GM19351 (cell line): ENCODE results near the gene INO80.

ENCODE experiments used
- ATAC-seq: cut with Tn5 transposase; IDR thresholded peaks from one replicate; pipeline ENCODE4 v1.9.1; 2021; ENCODE audit warnings: mild to moderate bottlenecking, moderate library complexity; ENCODE audit not compliant: unreplicated experiment

Gene INO80

GRCh38 chr15:40936234-40936708 is 179.8 kb downstream of the INO80 start:
- ATAC-seq = no peak

- ATAC-seq = no peak
Observed at GRCh38 chr15:40934457-40934856, 181.6 kb downstream of the INO80 start.

- no peak for ATAC-seq
Observed at GRCh38 chr15:40933517-40933902, 182.6 kb downstream of the INO80 start.

DNA sequence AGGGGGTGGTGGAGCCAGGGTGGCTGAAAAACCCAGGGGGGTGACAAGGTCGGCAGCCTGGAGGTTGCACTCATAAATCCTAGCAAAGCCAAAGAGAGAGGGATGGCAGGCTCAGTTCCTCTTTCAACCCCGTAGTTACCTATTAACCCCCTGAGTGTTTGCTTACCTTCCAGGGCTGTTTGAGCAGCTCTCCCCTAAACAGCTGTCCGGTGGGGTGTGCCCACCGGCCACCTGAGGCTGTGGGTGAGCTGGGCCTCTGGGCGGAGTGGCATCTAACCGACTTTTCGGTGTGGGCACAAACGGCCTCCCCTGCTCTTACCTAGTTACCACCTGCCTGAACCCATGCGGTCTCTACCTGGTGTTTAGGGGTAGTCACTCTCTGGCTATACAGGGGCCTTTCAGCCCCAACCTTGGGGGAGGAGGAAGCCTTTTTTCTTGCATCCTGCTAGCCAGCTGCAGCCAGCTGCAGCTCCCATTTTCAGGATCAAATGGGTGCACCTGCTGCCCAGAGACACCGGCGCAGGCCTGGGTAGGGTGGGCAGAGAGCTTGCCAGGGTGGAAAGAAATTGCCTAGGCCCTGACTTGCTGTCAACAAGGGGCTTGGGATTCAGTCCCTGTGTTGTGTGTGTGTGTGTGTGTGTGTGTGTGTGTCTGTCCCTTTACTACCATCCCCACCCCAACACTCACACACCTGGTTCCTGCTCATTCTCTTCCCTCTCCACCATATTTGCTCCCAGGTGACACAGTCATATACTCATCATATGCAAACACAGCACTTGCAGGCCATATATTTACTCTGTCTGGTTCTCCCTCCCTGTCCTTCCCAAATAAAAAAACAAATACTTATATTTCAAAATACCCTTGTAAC is 183.2 kb downstream of the INO80 start:
- no peak for ATAC-seq

DNA sequence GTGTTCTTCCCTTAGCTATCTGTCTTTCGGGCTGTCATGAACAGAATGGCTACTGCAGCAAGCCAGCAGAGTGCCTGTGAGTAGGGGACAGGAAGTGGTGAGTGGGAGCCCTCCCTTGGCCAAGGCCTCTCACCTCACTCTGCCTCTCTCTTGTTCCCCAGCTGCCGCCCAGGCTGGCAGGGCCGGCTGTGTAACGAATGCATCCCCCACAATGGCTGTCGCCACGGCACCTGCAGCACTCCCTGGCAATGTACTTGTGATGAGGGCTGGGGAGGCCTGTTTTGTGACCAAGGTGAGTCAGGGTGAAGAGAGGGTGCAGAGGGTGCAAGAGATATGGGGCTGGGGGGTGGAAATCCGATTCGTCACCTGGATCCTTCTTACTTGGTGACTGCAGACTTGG is 183.9 kb downstream of the INO80 start:
- no peak for ATAC-seq

- ATAC-seq = no peak
Observed at GRCh38 chr15:40931300-40932142, 184.6 kb downstream of the INO80 start.

DNA sequence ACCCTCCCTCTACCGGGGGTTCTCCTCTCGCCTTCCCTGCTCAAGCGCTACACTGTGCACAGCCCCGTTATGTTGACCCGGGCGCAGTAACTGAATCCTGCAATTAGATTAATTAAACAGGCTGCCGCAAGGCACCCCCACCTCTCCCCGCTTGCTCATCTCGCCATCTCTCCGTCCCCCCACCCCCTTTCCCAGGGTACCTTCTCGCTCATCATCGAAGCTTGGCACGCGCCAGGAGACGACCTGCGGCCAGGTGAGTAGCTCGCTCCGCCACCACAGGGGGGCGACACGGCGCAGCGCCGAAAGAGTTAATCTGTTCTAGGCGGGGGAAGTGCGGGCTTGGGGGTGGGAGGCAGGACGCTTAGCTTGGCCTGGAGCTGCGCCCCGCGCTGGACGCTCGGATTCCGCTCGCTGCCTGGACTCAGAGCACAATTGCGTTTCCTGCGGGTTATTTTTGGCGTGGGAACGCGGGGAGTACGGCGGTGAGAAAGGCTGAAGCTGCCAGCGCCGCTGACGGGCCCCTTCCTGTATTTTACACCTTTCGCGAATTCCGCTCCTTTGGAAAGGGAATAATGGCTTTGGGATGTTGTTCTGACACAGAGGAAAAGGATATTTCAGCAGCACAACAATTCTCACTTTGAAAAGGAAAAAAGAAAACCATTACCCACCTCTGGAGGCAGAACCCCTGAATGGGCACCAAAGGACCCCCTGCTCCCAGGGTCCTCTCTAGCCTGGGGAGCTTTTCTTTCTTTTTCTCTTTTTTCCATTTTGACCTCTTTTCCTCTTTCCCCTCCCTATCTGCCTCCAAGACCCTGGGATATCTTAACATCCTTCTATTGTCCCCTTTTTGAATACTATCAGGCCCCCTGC is 185.4 kb downstream of the INO80 start:
- no peak for ATAC-seq

DNA sequence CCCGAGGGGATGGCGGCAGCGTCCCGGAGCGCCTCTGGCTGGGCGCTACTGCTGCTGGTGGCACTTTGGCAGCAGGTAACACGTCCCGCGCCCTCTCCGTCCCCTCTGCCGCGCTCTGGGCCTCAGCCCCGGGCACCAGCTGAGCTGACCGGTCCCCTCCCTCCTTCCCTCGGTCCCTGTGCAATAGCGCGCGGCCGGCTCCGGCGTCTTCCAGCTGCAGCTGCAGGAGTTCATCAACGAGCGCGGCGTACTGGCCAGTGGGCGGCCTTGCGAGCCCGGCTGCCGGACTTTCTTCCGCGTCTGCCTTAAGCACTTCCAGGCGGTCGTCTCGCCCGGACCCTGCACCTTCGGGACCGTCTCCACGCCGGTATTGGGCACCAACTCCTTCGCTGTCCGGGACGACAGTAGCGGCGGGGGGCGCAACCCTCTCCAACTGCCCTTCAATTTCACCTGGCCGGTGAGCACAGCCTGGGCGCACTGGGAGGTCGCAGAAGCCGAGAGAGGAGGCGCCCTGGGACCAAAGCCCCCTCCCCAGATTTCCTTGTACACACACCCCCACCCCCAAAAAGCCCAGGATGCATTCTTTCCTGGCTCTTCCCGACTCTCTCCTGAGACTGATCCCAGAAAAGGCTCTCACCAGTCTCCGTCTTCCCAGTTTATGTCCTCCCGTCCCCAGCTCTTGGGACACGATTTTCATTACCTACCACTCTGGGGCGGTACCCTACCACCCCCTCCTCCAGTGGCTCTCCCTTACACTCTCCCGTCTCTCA is 186.2 kb downstream of the INO80 start:
- no peak for ATAC-seq
